Ovary (tissue), 3 donors: Measurements from ENCODE around the gene DGCR6L.

Source experiments
- EP300 ChIP-seq: sonication (generic); formaldehyde crosslinking; IDR thresholded peaks from one replicate; pipeline ENCODE4 v1.6.1; 2017; ENCODE audit warnings: antibody characterized with exemption
- POLR2A ChIP-seq: fragments of 450-650 bp; IDR thresholded peaks from one replicate; pipeline ENCODE4 v1.6.1; 2017; ENCODE audit warnings: antibody characterized with exemption, mild to moderate bottlenecking, moderate library complexity
- TF ChIP-seq, protein P1 (sequence below), 3 donors: fragments of 450-650 bp in 2 of 3; fragments of 200-600 bp in 1 of 3; IDR thresholded peaks; one replicate each; pipeline versions ENCODE4 v1.5.1 to v1.8.0; 2016 to 2022; ENCODE audit warnings: antibody characterized with exemption in 3 of 3, mild to moderate bottlenecking in 1 of 3
- donor health status: DM: no; HTN: no; CAD: no.

DNA sequence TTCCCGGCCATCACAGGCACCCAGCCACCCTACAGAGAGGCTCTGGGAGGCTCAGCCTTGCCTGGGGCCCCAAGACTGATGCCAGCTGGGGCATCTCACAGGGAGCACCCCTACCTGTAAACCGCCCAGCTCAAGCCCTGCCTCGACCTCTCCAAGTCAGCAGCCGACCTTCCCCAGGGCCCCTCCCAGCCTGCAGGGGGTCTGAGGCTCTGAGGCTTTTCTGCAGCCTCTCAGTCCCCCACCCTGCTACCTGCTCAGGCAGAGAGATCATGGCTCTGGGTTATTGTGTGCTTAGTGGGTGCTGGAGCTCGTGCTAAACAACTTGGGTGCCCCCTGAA lies 28.6 kb downstream of the DGCR6L start:
- TF ChIP-seq, protein P1, sequence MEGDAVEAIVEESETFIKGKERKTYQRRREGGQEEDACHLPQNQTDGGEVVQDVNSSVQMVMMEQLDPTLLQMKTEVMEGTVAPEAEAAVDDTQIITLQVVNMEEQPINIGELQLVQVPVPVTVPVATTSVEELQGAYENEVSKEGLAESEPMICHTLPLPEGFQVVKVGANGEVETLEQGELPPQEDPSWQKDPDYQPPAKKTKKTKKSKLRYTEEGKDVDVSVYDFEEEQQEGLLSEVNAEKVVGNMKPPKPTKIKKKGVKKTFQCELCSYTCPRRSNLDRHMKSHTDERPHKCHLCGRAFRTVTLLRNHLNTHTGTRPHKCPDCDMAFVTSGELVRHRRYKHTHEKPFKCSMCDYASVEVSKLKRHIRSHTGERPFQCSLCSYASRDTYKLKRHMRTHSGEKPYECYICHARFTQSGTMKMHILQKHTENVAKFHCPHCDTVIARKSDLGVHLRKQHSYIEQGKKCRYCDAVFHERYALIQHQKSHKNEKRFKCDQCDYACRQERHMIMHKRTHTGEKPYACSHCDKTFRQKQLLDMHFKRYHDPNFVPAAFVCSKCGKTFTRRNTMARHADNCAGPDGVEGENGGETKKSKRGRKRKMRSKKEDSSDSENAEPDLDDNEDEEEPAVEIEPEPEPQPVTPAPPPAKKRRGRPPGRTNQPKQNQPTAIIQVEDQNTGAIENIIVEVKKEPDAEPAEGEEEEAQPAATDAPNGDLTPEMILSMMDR (IDR thresholded peaks at IDR 0.05): no peak
- TF ChIP-seq POLR2A (no peak), EP300 (no peak)
